ENCODE data around the gene TAF9B. TPM values are rescaled to one million over a fixed set of nuclear protein-coding genes. Genes with fewer than 3 reads are reported as not detected.
"Not testable (repeated sequence)": the region's sequence is repeated elsewhere in the genome, so short reads cannot be mapped to it uniquely, and the experiment has no call there.

TAF9B gene
- total RNA-seq, 6 experiments from 2014 or later: 17.2 to 30.9 (median 28.5) TPM

GRCh38 chrX:78102091-78102490 is 37.4 kb downstream of the TAF9B start:
- no peaks in the 10 kb centered on the region for H3K9me3 Mint-ChIP-seq
- H3K4me3 Mint-ChIP-seq: peak overlapping the region; percentile 24
- H3K27me3 Mint-ChIP-seq (ENCODE audit: insufficient read depth): peaks cover 4% of the 10 kb centered on the region; the same call in 1 of the 2 replicates
- peaks cover 31% of the 10 kb centered on the region for H3K4me1 Mint-ChIP-seq (ENCODE audit: low read depth)
- peak; percentile 16 for DNase-seq
- no peak overlapping the region for H3K27ac Mint-ChIP-seq
- no peak for TF ChIP-seq CTCF (IDR thresholded peaks at IDR 0.05)
- H3K36me3 Mint-ChIP-seq (ENCODE audit: low read depth): peaks cover 14% of the 10 kb centered on the region

GRCh38 chrX:78098108-78098507 is 41.3 kb downstream of the TAF9B start:
- H3K36me3 Mint-ChIP-seq (ENCODE audit: low read depth): no peaks in the 10 kb centered on the region
- peaks cover 4% of the 10 kb centered on the region; the same call in 1 of the 2 replicates for H3K4me1 Mint-ChIP-seq (ENCODE audit: low read depth)
- no peaks in the 10 kb centered on the region for H3K9me3 Mint-ChIP-seq
- TF ChIP-seq CTCF (IDR thresholded peaks at IDR 0.05): no peak
- no peaks in the 10 kb centered on the region for H3K27me3 Mint-ChIP-seq (ENCODE audit: insufficient read depth)
- H3K4me3 Mint-ChIP-seq: no peak overlapping the region
- no peak for DNase-seq
- H3K27ac Mint-ChIP-seq: no peak overlapping the region

- 0 out of 2 replicates have a peak, but pooled peaks cover 10% of the 10 kb centered on the region for H3K4me1 Mint-ChIP-seq (ENCODE audit: low read depth)
- H3K36me3 Mint-ChIP-seq (ENCODE audit: low read depth): no peaks in the 10 kb centered on the region
- no peaks in the 10 kb centered on the region for H3K9me3 Mint-ChIP-seq
- H3K27ac Mint-ChIP-seq: no peak overlapping the region
- DNase-seq: peak; percentile 41
- H3K27me3 Mint-ChIP-seq (ENCODE audit: insufficient read depth): no peaks in the 10 kb centered on the region
- H3K4me3 Mint-ChIP-seq: no peak overlapping the region
- TF ChIP-seq CTCF (IDR thresholded peaks at IDR 0.05): peak; percentile 70
Observed at GRCh38 chrX:78092296-78092695, 47.2 kb downstream of the TAF9B start.

GRCh38 chrX:78081413-78081812 is 58.0 kb downstream of the TAF9B start:
- not testable (repeated sequence) for H3K4me1 Mint-ChIP-seq (ENCODE audit: low read depth); H3K36me3 Mint-ChIP-seq (ENCODE audit: low read depth); H3K9me3 Mint-ChIP-seq; H3K27me3 Mint-ChIP-seq (ENCODE audit: insufficient read depth); H3K27ac Mint-ChIP-seq; DNase-seq; H3K4me3 Mint-ChIP-seq

Other genes starting within 250 kb of the TAF9B start
- gene MAGT1, start 244.2 kb downstream of the TAF9B start, total RNA-seq (2021; fragmentation: NEBNext Ultra II Directional; extraction: Animal tissue kit (Norgen Biotek cat#: 25700)): 10 to 100 TPM; 70.3 to 77.5 (median 74.2) TPM
- gene COX7B, start 240.2 kb downstream of the TAF9B start, total RNA-seq (2021; fragmentation: NEBNext Ultra II Directional; extraction: Animal tissue kit (Norgen Biotek cat#: 25700)): 100 to 1,000 TPM; 196 to 250 (median 231) TPM
- 10 to 100 TPM in 1 of 6 experiments, 1 to 10 TPM in 5; 7.8 to 10.1 (median 8.9) TPM for gene ATP7A, start 229.0 kb downstream of the TAF9B start, total RNA-seq (2021; fragmentation: NEBNext Ultra II Directional; extraction: Animal tissue kit (Norgen Biotek cat#: 25700))
- gene PGAM4, start 170.0 kb downstream of the TAF9B start, total RNA-seq (2021; fragmentation: NEBNext Ultra II Directional; extraction: Animal tissue kit (Norgen Biotek cat#: 25700)): under 1 TPM in 2 of 6 experiments, not detected in 4; 0.23 to 0.65 TPM
- 100 to 1,000 TPM; 331 to 409 (median 375) TPM for gene PGK1, start 35.4 kb downstream of the TAF9B start, total RNA-seq (2021; fragmentation: NEBNext Ultra II Directional; extraction: Animal tissue kit (Norgen Biotek cat#: 25700))
- not detected for gene CYSLTR1, start 188.0 kb upstream of the TAF9B start, total RNA-seq (2021; fragmentation: NEBNext Ultra II Directional; extraction: Animal tissue kit (Norgen Biotek cat#: 25700))